Brain microvascular endothelial cell (primary cell): ENCODE measurements around the gene SEPHS1.

Experiments used
- DNase-seq: peaks from one replicate; pipeline ENCODE4 v3.0.0-alpha.2; 2020
- H3K27ac ChIP-seq: fragments of 250-450 bp; sonication (Bioruptor Pico); 2 replicates; pipeline ENCODE4 v1.5.1; 2020; ENCODE audit warnings: mild to moderate bottlenecking, moderate library complexity
- H3K27me3 ChIP-seq: fragments of 250-450 bp; sonication (Bioruptor Pico); replicated peaks from 2 replicates; pipeline ENCODE4 v1.5.1; 2020; ENCODE audit warnings: mild to moderate bottlenecking
- H3K36me3 ChIP-seq: fragments of 250-450 bp; sonication (Bioruptor Pico); replicated peaks from 2 replicates; pipeline ENCODE4 v1.5.1; 2020; ENCODE audit warnings: mild to moderate bottlenecking
- H3K4me3 ChIP-seq: 2 replicates; pipeline ENCODE4 v1.5.1; 2011; ENCODE audit warnings: low read depth, mild to moderate bottlenecking, control low read depth, low read length, moderate library complexity
- in situ Hi-C: cut with HindIII; loops from 2 replicates; pipeline ENCODE4 v1.10.0; 2017; ENCODE audit warnings: low sequenced_read_pairs, low pct_ligation_motif_present
- TF ChIP-seq, protein P1 (sequence below): IDR thresholded peaks from 2 replicates; pipeline ENCODE4 v1.5.1; 2011; ENCODE audit warnings: low read depth, mild to moderate bottlenecking, moderate library complexity, low read length, control low read depth, inconsistent platforms; ENCODE audit errors: missing control alignments

Gene SEPHS1

DNA sequence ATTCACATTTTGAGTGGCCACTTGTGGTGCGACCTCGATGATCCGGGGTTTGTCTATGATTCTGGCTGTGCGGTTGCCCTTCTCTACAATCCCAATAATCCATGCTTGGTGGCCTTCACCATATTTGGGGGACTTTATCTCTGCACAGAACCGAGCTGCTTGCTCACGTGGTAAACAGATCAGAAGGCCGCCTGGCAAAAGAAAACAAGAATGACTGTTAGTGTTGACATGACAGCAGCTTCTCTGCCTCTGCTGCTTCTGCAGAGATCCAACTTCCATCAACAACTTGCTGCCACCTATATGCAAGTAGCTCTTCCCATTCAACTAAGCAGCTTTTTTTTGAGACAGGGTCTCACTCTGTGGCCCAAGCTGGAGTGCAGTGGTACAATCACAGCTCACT is 28.9 kb downstream of the SEPHS1 start:
- H3K4me3 ChIP-seq = no peak overlapping the region
- peaks cover 16% of the 10 kb centered on the region for H3K36me3 ChIP-seq
- H3K27me3 ChIP-seq = no peaks in the 10 kb centered on the region
- no peak for DNase-seq
- TF ChIP-seq, protein P1, sequence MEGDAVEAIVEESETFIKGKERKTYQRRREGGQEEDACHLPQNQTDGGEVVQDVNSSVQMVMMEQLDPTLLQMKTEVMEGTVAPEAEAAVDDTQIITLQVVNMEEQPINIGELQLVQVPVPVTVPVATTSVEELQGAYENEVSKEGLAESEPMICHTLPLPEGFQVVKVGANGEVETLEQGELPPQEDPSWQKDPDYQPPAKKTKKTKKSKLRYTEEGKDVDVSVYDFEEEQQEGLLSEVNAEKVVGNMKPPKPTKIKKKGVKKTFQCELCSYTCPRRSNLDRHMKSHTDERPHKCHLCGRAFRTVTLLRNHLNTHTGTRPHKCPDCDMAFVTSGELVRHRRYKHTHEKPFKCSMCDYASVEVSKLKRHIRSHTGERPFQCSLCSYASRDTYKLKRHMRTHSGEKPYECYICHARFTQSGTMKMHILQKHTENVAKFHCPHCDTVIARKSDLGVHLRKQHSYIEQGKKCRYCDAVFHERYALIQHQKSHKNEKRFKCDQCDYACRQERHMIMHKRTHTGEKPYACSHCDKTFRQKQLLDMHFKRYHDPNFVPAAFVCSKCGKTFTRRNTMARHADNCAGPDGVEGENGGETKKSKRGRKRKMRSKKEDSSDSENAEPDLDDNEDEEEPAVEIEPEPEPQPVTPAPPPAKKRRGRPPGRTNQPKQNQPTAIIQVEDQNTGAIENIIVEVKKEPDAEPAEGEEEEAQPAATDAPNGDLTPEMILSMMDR = no peak
- no peak overlapping the region for H3K27ac ChIP-seq
- in situ Hi-C loops = no loop called here

DNA sequence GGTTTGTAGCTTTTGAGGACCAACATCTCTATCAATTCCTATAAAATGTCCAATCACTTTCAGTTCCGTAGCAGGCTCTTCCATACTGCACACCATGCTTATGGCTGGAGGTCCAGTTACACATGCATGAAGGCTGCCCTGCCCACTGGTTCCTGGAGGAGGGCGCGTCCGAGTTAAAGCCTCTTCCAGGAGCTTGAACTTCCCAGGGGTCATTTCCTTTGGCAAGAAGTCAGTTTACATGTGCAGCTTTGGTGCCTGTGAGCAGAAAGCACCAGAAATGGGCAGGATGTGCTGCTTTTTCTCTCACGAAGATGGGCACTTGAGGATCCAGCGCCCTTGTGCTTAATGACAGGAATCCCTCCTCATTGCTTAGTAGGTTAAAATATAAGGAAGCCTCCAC is 30.6 kb downstream of the SEPHS1 start:
- in situ Hi-C loops = no loop called here
- TF ChIP-seq, protein P1 = no peak
- Histone ChIP-seq H3K27ac (no peak overlapping the region), H3K4me3 (no peak overlapping the region), H3K27me3 (no peaks in the 10 kb centered on the region), H3K36me3 (peaks cover 10% of the 10 kb centered on the region)
- DNase-seq = no peak

DNA sequence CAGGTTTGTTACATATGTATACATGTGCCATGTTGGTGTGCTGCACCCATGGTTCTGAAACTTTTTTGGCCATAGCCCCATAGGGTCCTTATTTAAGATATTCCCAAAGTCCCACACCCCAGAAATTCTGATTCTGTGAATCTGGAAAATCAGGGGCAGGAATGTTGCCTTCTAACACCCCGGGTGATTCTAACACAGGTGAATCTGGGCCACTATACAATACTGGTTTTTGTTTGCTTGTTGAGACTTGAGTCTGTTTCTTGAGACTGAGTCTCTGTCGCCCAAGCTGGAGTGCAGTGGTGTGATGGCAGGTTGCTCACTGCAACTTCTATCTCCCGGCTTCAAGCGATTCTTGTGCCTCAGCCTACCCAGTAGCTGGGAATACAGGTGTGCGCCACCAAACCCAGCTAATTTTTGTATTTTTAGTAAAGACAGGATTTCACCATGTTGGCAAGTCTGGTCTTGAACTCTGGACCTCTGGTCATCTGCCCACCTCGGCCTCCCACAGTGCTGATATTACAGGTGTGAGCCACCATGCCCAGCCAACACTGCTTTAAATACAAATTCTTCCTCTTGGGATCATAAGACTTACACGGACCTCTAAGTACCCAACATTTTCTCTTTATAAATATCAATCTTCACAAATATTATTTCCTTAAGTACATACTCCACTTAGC is 31.3 kb downstream of the SEPHS1 start:
- Histone ChIP-seq H3K27me3 (no peaks in the 10 kb centered on the region), H3K27ac (no peak overlapping the region), H3K36me3 (peaks cover 10% of the 10 kb centered on the region), H3K4me3 (no peak overlapping the region)
- in situ Hi-C loops = no loop called here
- DNase-seq = no peak
- TF ChIP-seq, protein P1 = no peak

DNA sequence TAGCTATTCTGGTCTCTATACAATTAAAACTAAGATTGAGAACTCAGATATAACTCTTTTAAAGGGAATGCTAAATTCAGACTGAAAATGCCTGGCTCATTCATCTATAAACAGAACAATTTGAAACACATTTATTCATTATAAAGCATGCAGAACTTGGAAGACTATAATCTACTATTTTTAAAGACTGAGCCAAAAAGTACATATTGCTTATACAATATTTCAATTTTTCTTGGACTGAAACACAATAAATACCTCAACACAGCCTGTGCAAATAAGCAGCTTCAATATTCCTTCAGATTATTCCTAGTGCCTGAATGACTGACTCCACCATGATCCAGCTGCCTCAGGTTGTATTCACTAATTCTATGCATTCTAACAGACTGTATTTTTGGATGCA is 32.7 kb downstream of the SEPHS1 start:
- in situ Hi-C loops = no loop called here
- TF ChIP-seq, protein P1 = no peak
- Histone ChIP-seq H3K36me3 (peaks cover 10% of the 10 kb centered on the region), H3K27me3 (no peaks in the 10 kb centered on the region), H3K27ac (no peak overlapping the region), H3K4me3 (no peak overlapping the region)
- no peak for DNase-seq

DNA sequence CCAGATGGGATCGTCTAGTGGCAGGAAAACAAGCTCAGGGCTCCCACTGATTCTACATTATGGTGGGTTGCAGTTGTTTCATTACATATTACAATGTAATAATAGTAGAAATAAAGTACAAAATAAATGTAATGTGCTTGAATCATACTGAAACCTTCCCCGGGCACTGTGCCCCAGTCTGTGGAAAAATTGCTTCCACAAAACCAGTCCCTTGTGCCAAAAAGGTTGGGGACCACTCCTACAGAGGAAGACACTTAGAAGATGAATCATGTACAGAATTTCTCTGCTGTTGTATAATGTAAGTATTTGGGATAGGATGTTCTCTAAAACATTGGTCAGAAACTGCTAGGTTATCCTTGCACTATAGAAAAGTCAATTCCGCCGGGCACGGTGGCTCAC is 36.9 kb downstream of the SEPHS1 start:
- Histone ChIP-seq H3K36me3 (no peaks in the 10 kb centered on the region), H3K4me3 (no peak overlapping the region), H3K27me3 (no peaks in the 10 kb centered on the region), H3K27ac (no peak overlapping the region)
- TF ChIP-seq, protein P1 = no peak
- no peak for DNase-seq
- in situ Hi-C loops = no loop called here
